Mammary epithelial cell (primary cell): ENCODE results near the gene CROCC2.

Source experiments
- CTCF ChIP-seq, 2 donors: IDR thresholded peaks in 1 of 2; conservative IDR thresholded peaks in 1 of 2; 2 replicates each; pipeline ENCODE4 v1.5.1; 2011 to 2012; ENCODE audit warnings: inconsistent platforms in 2 of 2, low read length in 2 of 2, mild to moderate bottlenecking in 2 of 2, control low read depth in 1 of 2, low read depth in 1 of 2; ENCODE audit not compliant: insufficient read depth in 1 of 2; ENCODE audit errors: extremely low read depth in 1 of 2
- EZH2 ChIP-seq: IDR thresholded peaks from 2 replicates; pipeline ENCODE4 v1.6.1; 2012; ENCODE audit warnings: low read length, inconsistent platforms, borderline replicate concordance

DNA sequence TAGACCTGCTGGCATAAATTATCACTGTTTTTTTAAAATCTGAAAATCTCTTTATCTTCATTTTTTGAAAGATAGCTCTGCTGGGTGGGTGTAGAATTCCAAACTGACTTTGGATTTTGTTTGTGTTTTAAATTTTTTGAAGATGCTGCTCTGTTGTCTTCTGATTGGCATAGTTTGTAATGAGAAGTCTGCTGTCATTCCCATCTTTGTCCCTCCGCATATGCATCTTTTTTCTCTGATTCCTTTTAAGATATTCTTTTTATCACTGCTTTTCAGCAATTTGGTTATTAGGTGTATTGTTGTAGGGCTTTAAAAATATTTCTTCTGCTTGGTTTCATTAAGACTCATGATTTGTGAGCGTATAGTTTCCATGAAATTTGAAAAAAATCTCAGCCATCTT, 99.4 kb downstream of the CROCC2 start:
- no peak for TF ChIP-seq CTCF (conservative IDR thresholded peaks at IDR 0.05 in 1 of 2, IDR thresholded peaks at IDR 0.05 in 1 of 2; ENCODE audit: extremely low read depth in 1 of 2, insufficient read depth in 1 of 2, low read depth in 1 of 2, low read length in 2 of 2)
- TF ChIP-seq EZH2, result no peak
